HUES6 (cell line): ENCODE data around the gene CRLF3.
"Not testable (repeated sequence)": the region's sequence is repeated elsewhere in the genome, so short reads cannot be mapped to it uniquely, and the experiment has no call there.

Experiments
- H3K27ac ChIP-seq: 2 replicates; pipeline ENCODE4 v1.7.0; 2013; ENCODE audit warnings: low read depth, mild to moderate bottlenecking, low read length, inconsistent platforms
- H3K27me3 ChIP-seq: 2 replicates; pipeline ENCODE4 v1.6.1; 2013; ENCODE audit warnings: low read length; ENCODE audit not compliant: control insufficient read depth, insufficient read depth
- H3K36me3 ChIP-seq: 2 replicates; pipeline ENCODE4 v1.6.1; 2013; ENCODE audit warnings: low read length; ENCODE audit not compliant: control insufficient read depth, insufficient read depth
- H3K4me1 ChIP-seq: 2 replicates; pipeline ENCODE4 v1.6.1; 2013; ENCODE audit warnings: low read length; ENCODE audit not compliant: control insufficient read depth, insufficient read depth
- H3K4me3 ChIP-seq: 2 replicates; pipeline ENCODE4 v1.5.1; 2013; ENCODE audit warnings: low read depth, low read length
- H3K9ac ChIP-seq: one replicate; pipeline ENCODE4 v1.6.1; 2013; ENCODE audit warnings: mild to moderate bottlenecking, low read length
- H3K9me3 ChIP-seq: 2 replicates; pipeline ENCODE4 v1.6.1; 2013; ENCODE audit warnings: low read depth, low read length; ENCODE audit not compliant: control insufficient read depth, insufficient read depth

Gene CRLF3

GRCh38 chr17:30735206-30735605, 89.3 kb downstream of the CRLF3 start:
- not testable (repeated sequence) for H3K4me3 ChIP-seq, H3K27ac ChIP-seq, H3K9ac ChIP-seq, H3K27me3 ChIP-seq, H3K9me3 ChIP-seq, H3K4me1 ChIP-seq
- peaks cover 12% of the 10 kb centered on the region; the same call in 1 of the 2 replicates for H3K36me3 ChIP-seq

GRCh38 chr17:30734153-30734552, 90.3 kb downstream of the CRLF3 start:
- not testable (repeated sequence) for H3K9me3 ChIP-seq, H3K4me3 ChIP-seq, H3K9ac ChIP-seq, H3K27me3 ChIP-seq, H3K27ac ChIP-seq, H3K4me1 ChIP-seq
- H3K36me3 ChIP-seq = peaks cover 12% of the 10 kb centered on the region; the same call in 1 of the 2 replicates
